ENCODE data around the gene R3HDM4.
"Not testable (repeated sequence)": the region's sequence is repeated elsewhere in the genome, so short reads cannot be mapped to it uniquely, and the experiment has no call there.

The R3HDM4 gene

DNA sequence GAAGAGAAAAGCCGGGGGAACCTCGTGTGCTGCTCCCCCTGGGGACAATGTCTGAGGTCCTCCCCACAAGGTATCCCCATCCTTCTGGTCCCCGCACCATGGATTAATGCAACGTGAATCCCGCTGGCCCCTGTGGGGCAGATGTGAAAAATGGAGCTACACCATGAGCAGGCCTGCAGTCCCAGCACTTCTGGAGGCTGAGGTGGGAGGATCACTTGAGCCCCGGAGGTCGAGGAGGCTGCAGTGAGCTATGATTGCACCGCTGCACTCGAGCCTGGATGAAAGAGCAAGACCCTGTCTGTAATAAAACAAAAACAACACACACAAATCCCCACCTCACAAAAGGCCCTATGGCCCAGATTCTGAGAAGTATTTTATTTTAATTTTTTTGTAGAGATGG is 54.7 kb downstream of the R3HDM4 start:
- DNase-seq (ENCODE audit: low read depth in 2 of 2), result no peak

- DNase-seq (ENCODE audit: low read depth in 2 of 2), result no peak
Observed at GRCh38 chr19:855566-856120, 57.4 kb downstream of the R3HDM4 start.

GRCh38 chr19:855142-855541 is 57.9 kb downstream of the R3HDM4 start:
- no peak for DNase-seq (ENCODE audit: low read depth in 2 of 2)

GRCh38 chr19:854549-854948 is 58.5 kb downstream of the R3HDM4 start:
- no peak for DNase-seq (ENCODE audit: low read depth in 2 of 2)

GRCh38 chr19:853614-854220 is 59.3 kb downstream of the R3HDM4 start:
- not testable (repeated sequence) for DNase-seq (ENCODE audit: low read depth in 2 of 2)

- DNase-seq (ENCODE audit: low read depth in 2 of 2), result no peak
Observed at GRCh38 chr19:853014-853585, 59.9 kb downstream of the R3HDM4 start.

DNA sequence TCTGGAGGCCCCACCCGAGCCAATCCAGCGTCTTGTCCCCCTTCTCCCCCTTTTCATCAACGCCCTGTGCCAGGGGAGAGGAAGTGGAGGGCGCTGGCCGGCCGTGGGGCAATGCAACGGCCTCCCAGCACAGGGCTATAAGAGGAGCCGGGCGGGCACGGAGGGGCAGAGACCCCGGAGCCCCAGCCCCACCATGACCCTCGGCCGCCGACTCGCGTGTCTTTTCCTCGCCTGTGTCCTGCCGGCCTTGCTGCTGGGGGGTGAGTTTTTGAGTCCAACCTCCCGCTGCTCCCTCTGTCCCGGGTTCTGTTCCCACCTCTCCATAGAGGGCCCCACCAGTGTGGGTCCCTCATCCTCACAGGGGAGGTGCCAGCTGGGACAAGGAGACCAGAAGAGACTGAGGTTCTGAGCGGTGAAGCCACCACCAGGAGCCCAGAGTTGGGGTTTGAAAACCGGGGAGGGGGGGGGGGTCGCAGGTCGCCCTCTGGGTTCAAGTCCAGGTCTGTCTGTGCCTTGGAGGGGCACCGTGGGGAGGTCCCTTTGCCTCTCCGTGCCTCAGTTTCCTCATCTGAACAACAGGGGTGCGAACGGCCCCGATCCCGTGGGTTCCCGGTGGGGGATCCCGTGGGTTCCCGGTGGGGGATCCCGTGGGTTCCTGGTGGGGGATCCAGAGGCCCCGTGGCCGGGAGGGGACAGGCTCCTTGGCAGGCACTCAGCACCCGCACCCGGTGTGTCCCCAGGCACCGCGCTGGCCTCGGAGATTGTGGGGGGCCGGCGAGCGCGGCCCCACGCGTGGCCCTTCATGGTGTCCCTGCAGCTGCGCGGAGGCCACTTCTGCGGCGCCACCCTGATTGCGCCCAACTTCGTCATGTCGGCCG is 60.6 kb downstream of the R3HDM4 start, which contains the start of gene ELANE:
Gene ELANE, plus strand, starts transcription at position 168 of the 878 bp plus-strand sequence. Its CDS starts 26 bp downstream, at position 194.
- DNase-seq (ENCODE audit: low read depth in 2 of 2), result no peak

DNA sequence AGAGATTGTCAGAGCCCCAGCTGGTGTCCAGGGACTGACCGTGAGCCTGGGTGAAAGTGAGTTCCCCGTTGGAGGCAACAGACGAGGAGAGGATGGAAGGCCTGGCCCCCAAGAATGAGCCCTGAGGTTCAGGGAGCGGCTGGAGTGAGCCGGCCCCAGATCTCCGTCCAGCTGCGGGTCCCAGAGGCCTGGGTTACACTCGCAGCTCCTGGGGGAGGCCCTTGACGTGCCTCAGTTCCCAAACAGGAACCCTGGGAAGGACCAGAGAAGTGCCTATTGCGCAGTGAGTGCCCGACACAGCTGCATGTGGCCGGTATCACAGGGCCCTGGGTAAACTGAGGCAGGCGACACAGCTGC is 62.1 kb downstream of the R3HDM4 start:
- DNase-seq (ENCODE audit: low read depth in 2 of 2), result no peak

- DNase-seq (ENCODE audit: low read depth in 2 of 2), result no peak
Observed at GRCh38 chr19:850221-850978, 62.6 kb downstream of the R3HDM4 start.

DNA sequence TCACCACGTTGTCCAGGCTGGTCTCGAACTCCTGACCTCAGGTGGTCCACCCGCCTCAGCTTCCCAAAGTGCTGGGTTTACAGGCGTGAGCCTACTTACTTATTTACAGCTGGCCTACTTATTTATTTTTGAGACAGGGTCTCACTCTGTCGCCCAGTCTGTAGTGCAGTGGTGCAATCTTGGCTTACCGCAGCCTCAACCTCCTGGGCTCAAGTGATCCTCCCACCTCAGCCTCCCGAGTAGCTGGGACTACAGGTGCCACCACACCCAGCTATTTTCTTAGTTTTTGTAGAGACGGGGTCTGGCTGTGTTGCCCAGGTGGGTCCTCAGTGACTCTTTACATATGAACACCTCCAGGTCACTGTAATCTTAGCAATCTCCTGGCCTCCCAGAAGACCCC is 63.8 kb downstream of the R3HDM4 start:
- DNase-seq (ENCODE audit: low read depth in 2 of 2), result not testable (repeated sequence)

DNA sequence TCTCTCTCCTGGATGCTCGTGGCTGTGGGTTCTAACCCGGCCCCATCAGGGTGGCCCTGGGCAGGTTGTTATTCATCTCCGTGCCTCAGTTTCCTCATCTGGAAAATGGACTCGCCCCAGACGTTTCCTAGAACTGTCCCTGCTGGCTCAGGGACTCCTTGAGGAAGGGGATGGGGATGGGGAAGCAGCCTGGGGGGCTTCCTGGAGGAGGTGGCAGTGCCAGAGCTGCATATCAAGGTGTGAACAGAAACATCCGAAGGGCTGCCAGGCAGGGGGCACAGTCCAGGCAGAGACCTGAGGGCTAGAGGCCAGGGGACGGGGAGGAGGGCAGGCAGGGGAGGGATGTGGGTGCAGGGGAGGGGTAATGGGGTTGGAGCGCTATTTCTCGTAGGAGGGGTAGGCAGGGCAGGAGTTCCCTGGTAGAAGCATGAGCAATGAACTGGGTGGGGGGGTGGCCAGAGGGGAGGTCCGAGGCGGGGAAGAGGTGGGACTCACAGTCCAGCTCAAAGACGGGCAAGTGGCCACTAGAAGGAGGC is 64.6 kb downstream of the R3HDM4 start:
- DNase-seq (ENCODE audit: low read depth in 2 of 2), result no peak

Measured in stimulated activated CD8-positive, alpha-beta memory T cell treated with anti-CD3 and anti-CD28 coated beads, Interleukin-15, amount 100 ng/mL, for 48 hours (primary cell).